ENCODE measurements around the gene B3GNT2.
"Not testable (repeated sequence)": the region's sequence is repeated elsewhere in the genome, so short reads cannot be mapped to it uniquely, and the experiment has no call there.

B3GNT2 gene

DNA sequence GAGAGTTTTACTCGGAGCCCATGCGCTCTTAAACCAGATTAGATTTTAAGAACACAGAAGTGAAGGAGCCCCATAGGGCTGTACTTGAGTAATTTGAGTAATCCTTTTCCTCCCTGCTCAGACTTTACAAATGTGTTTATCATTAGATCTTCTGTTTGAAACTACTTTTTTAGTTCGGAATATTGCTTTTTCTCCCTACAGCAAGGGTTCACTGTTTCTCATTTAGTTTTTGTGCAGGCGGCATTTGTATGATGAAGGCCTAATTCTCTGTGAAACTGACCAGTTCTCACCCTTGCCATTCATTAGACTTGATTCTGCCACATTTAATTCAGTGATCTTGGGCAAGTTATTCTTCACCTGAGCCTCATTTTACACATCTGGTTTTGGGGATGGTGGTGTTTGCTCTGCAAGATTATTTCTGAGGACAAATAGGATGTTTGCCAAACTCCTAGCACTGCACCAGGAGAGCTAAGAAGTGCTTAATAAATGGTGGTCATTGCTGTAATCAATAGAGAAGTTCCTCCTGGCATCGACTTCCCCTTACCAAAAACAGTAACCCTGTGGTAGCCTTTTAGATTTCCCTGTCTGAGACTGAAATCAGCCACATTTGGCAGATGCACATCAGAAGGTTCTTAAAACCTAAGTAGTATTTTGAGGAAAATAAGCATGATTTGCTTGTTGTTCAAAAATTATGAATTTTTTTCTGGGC, 2.2 kb downstream of the B3GNT2 start:
- no peak; the same call in 2 of the 3 replicates for ATAC-seq
- TF ChIP-seq, protein P1, sequence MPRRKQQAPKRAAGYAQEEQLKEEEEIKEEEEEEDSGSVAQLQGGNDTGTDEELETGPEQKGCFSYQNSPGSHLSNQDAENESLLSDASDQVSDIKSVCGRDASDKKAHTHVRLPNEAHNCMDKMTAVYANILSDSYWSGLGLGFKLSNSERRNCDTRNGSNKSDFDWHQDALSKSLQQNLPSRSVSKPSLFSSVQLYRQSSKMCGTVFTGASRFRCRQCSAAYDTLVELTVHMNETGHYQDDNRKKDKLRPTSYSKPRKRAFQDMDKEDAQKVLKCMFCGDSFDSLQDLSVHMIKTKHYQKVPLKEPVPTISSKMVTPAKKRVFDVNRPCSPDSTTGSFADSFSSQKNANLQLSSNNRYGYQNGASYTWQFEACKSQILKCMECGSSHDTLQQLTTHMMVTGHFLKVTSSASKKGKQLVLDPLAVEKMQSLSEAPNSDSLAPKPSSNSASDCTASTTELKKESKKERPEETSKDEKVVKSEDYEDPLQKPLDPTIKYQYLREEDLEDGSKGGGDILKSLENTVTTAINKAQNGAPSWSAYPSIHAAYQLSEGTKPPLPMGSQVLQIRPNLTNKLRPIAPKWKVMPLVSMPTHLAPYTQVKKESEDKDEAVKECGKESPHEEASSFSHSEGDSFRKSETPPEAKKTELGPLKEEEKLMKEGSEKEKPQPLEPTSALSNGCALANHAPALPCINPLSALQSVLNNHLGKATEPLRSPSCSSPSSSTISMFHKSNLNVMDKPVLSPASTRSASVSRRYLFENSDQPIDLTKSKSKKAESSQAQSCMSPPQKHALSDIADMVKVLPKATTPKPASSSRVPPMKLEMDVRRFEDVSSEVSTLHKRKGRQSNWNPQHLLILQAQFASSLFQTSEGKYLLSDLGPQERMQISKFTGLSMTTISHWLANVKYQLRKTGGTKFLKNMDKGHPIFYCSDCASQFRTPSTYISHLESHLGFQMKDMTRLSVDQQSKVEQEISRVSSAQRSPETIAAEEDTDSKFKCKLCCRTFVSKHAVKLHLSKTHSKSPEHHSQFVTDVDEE (CRISPR knock-in tag; IDR thresholded peaks at IDR 0.05) = no peak
- TF ChIP-seq, protein P2, sequence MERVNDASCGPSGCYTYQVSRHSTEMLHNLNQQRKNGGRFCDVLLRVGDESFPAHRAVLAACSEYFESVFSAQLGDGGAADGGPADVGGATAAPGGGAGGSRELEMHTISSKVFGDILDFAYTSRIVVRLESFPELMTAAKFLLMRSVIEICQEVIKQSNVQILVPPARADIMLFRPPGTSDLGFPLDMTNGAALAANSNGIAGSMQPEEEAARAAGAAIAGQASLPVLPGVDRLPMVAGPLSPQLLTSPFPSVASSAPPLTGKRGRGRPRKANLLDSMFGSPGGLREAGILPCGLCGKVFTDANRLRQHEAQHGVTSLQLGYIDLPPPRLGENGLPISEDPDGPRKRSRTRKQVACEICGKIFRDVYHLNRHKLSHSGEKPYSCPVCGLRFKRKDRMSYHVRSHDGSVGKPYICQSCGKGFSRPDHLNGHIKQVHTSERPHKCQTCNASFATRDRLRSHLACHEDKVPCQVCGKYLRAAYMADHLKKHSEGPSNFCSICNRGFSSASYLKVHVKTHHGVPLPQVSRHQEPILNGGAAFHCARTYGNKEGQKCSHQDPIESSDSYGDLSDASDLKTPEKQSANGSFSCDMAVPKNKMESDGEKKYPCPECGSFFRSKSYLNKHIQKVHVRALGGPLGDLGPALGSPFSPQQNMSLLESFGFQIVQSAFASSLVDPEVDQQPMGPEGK (CRISPR knock-in tag; IDR thresholded peaks at IDR 0.05; ENCODE audit: borderline replicate concordance) = no peak
- TF ChIP-seq ISL1 (CRISPR knock-in tag; IDR thresholded peaks at IDR 0.05) (no peak), ZNF70 (CRISPR knock-in tag; IDR thresholded peaks at IDR 0.05) (no peak)

DNA sequence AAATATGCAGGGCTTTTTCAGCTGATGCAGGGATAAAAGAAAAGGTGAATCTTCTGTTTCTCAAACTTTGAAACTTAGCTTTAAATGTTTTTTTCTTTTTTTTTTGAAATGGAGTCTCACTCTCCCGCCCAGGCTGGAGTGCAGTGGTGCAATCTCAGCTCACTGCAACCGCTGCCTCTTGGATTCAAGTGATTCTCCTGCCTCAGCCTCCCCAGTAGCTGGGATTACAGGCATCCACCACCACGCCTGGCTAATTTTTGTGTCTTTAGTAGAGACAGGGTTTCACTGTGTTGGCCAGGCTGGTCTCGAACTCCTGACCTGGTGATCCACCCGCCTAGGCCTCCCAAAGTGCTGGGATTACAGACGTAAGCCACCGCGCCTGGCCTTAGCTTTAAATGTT, 2.9 kb downstream of the B3GNT2 start:
- ATAC-seq = not testable (repeated sequence)

DNA sequence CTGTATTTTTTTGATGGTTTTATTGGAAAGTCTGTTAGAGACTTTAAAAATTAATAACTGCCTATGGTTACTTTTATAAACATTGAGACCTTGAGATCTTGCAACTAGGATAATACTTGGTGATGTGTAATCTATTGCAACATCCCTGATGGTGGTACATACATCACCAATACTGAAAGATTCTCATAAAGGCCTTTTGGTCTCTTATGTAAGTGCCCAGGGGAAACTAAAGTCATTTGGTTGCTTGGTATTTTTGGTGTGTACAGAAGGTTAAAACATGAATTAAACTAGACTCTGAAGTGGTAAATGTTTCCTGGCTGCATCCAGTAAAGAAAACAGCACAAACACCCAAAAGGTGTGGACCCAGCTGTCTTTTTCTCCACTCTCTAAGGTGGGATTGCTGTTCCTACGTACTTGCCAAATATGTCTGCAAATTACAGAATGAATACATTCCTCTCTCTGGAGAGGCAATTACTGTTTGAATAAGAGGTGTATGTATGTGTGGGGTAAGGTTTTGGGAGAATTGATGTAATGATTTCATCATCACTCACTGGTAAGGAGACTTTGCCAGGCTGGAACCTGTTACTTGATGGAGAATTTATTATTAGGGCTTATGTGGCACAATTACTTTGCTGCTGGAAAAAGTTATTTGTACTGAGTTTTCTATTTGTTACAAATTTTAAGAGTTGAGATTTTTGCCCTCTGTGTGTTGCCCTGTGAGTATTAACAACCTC, 3.6 kb downstream of the B3GNT2 start:
- TF ChIP-seq CSDC2 (CRISPR knock-in tag; IDR thresholded peaks at IDR 0.05) (no peak), ZFP30 (CRISPR knock-in tag; IDR thresholded peaks at IDR 0.05) (no peak), ZNF565 (CRISPR knock-in tag; conservative IDR thresholded peaks at IDR 0.05; ENCODE audit: low read depth) (no peak), ZNF8 (CRISPR knock-in tag; IDR thresholded peaks at IDR 0.05) (no peak), ZNF70 (CRISPR knock-in tag; IDR thresholded peaks at IDR 0.05) (no peak), ARNTL (CRISPR knock-in tag; IDR thresholded peaks at IDR 0.05; ENCODE audit: borderline replicate concordance, low read depth) (no peak), TCF4 (CRISPR knock-in tag; IDR thresholded peaks at IDR 0.05; ENCODE audit: borderline replicate concordance) (no peak), OSR1 (CRISPR knock-in tag; IDR thresholded peaks at IDR 0.05) (no peak), ZC3H10 (CRISPR knock-in tag; IDR thresholded peaks at IDR 0.05) (no peak), BACH2 (CRISPR knock-in tag; IDR thresholded peaks at IDR 0.05; ENCODE audit: borderline replicate concordance) (no peak), ESRRG (CRISPR knock-in tag; IDR thresholded peaks at IDR 0.05) (no peak)
- TF ChIP-seq, protein P2 (CRISPR knock-in tag; IDR thresholded peaks at IDR 0.05; ENCODE audit: borderline replicate concordance) = no peak
- TF ChIP-seq, protein P1 (CRISPR knock-in tag; IDR thresholded peaks at IDR 0.05) = no peak
- TF ChIP-seq, protein P3, sequence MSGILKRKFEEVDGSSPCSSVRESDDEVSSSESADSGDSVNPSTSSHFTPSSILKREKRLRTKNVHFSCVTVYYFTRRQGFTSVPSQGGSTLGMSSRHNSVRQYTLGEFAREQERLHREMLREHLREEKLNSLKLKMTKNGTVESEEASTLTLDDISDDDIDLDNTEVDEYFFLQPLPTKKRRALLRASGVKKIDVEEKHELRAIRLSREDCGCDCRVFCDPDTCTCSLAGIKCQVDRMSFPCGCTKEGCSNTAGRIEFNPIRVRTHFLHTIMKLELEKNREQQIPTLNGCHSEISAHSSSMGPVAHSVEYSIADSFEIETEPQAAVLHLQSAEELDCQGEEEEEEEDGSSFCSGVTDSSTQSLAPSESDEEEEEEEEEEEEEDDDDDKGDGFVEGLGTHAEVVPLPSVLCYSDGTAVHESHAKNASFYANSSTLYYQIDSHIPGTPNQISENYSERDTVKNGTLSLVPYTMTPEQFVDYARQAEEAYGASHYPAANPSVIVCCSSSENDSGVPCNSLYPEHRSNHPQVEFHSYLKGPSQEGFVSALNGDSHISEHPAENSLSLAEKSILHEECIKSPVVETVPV (CRISPR knock-in tag; IDR thresholded peaks at IDR 0.05) = no peak
- TF ChIP-seq, protein P4, sequence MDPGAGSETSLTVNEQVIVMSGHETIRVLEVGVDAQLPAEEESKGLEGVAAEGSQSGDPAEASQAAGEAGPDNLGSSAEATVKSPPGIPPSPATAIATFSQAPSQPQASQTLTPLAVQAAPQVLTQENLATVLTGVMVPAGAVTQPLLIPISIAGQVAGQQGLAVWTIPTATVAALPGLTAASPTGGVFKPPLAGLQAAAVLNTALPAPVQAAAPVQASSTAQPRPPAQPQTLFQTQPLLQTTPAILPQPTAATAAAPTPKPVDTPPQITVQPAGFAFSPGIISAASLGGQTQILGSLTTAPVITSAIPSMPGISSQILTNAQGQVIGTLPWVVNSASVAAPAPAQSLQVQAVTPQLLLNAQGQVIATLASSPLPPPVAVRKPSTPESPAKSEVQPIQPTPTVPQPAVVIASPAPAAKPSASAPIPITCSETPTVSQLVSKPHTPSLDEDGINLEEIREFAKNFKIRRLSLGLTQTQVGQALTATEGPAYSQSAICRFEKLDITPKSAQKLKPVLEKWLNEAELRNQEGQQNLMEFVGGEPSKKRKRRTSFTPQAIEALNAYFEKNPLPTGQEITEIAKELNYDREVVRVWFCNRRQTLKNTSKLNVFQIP (CRISPR knock-in tag; IDR thresholded peaks at IDR 0.05; ENCODE audit: borderline replicate concordance, low read depth) = no peak
- TF ChIP-seq, protein P5, sequence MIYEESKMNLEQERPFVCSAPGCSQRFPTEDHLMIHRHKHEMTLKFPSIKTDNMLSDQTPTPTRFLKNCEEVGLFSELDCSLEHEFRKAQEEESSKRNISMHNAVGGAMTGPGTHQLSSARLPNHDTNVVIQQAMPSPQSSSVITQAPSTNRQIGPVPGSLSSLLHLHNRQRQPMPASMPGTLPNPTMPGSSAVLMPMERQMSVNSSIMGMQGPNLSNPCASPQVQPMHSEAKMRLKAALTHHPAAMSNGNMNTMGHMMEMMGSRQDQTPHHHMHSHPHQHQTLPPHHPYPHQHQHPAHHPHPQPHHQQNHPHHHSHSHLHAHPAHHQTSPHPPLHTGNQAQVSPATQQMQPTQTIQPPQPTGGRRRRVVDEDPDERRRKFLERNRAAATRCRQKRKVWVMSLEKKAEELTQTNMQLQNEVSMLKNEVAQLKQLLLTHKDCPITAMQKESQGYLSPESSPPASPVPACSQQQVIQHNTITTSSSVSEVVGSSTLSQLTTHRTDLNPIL (CRISPR knock-in tag; IDR thresholded peaks at IDR 0.05; ENCODE audit: low read depth) = no peak
- no peak for ATAC-seq

Data from SK-N-SH treated with all-trans-retinoic acid at 6 μM for 48 hours (cell line).